Measurements from ENCODE around the gene NUMB.

DNA sequence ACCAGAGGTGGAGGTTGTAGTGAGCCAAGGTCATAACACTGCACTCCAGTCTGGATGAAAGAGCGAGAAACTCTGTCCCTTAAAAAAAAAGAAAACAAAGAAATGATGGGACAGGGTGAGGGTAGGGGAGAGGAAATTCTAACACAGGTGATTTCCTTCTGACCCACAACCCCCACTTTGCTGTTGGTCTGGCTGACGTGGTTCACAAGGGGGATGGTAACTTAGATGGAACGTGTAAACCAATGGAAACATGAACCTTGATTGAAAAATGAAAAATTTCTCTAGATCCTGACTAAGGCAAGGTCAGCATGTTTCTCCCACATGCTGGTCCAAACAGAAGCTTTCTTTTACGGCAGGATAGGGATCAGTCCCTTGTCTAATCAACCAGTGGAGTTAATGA is 16.6 kb upstream of the NUMB start:
- TF ChIP-seq, protein P1, sequence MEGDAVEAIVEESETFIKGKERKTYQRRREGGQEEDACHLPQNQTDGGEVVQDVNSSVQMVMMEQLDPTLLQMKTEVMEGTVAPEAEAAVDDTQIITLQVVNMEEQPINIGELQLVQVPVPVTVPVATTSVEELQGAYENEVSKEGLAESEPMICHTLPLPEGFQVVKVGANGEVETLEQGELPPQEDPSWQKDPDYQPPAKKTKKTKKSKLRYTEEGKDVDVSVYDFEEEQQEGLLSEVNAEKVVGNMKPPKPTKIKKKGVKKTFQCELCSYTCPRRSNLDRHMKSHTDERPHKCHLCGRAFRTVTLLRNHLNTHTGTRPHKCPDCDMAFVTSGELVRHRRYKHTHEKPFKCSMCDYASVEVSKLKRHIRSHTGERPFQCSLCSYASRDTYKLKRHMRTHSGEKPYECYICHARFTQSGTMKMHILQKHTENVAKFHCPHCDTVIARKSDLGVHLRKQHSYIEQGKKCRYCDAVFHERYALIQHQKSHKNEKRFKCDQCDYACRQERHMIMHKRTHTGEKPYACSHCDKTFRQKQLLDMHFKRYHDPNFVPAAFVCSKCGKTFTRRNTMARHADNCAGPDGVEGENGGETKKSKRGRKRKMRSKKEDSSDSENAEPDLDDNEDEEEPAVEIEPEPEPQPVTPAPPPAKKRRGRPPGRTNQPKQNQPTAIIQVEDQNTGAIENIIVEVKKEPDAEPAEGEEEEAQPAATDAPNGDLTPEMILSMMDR (IDR thresholded peaks at IDR 0.05), result no peak
- no peak for TF ChIP-seq POLR2A (IDR thresholded peaks at IDR 0.05)
- TF ChIP-seq POLR2AphosphoS5 (IDR thresholded peaks at IDR 0.05), result no peak
